Fibroblast of villous mesenchyme (primary cell): Measurements from ENCODE around the gene SLC35D2. TPM values are rescaled to one million over a fixed set of nuclear protein-coding genes. Genes with fewer than 3 reads are reported as not detected.
A peak's percentile ranks its signal among the peaks of the same experiment; 100 is the strongest.

ENCODE experiments used
- DNase-seq: peaks from one replicate; pipeline ENCODE4 v3.0.0-alpha.2; 2010; ENCODE audit warnings: low read depth
- H3K4me3 ChIP-seq: 2 replicates; pipeline ENCODE4 v1.5.1; 2011; ENCODE audit warnings: low read depth, mild to moderate bottlenecking, low read length
- CTCF ChIP-seq: IDR thresholded peaks from 2 replicates; pipeline ENCODE4 v1.5.1; 2012; ENCODE audit warnings: low read depth, mild to moderate bottlenecking, low read length; ENCODE audit not compliant: insufficient read depth
- total RNA-seq: library from RNA; depleted of rRNA; stranded (reverse); fragments of >200 nt; gene quantifications from 2 replicates; pipeline ENCODE4 v1.2.3, GENCODE V29; 2012

The SLC35D2 gene
- total RNA-seq, 1 donor = 19.0 TPM

GRCh38 chr9:96305171-96305570 lies 78.3 kb downstream of the SLC35D2 start:
- no peak for TF ChIP-seq CTCF
- H3K4me3 ChIP-seq = no peak overlapping the region
- no peak for DNase-seq

- no peak for TF ChIP-seq CTCF
Observed at GRCh38 chr9:96304230-96304629, 79.3 kb downstream of the SLC35D2 start.

GRCh38 chr9:96302021-96302420 lies 81.5 kb downstream of the SLC35D2 start, which contains the start of gene HSD17B3:
Gene HSD17B3, minus strand, starts transcription at chr9:96302176. Its CDS starts 72 bp downstream, at chr9:96302104.
- no peak within 1 kb of the TSS for H3K4me3 ChIP-seq
- TF ChIP-seq CTCF = no peak
- DNase-seq = no peak

More at GRCh38 chr9:96304230-96304629, 79.3 kb downstream of the SLC35D2 start:
- no peak overlapping the region for H3K4me3 ChIP-seq
- DNase-seq = no peak

- TF ChIP-seq CTCF = no peak
- H3K4me3 ChIP-seq = no peak overlapping the region
- DNase-seq = peak; percentile 7
Observed at GRCh38 chr9:96299823-96300222, 83.7 kb downstream of the SLC35D2 start.

- DNase-seq = no peak
- no peak overlapping the region for H3K4me3 ChIP-seq
- TF ChIP-seq CTCF = no peak
Observed at GRCh38 chr9:96294159-96294545, 89.4 kb downstream of the SLC35D2 start.

GRCh38 chr9:96293498-96294158 lies 89.9 kb downstream of the SLC35D2 start:
- peak; percentile 10 for DNase-seq
- H3K4me3 ChIP-seq = no peak overlapping the region
- TF ChIP-seq CTCF = no peak

- no peak overlapping the region for H3K4me3 ChIP-seq
- no peak for DNase-seq
- TF ChIP-seq CTCF = no peak
Observed at GRCh38 chr9:96289392-96289791, 94.1 kb downstream of the SLC35D2 start.
